ENCODE results near the gene NSG1.

The NSG1 gene

GRCh38 chr4:4427121-4427870, 40.4 kb downstream of the NSG1 start:
- H3K9me3 ChIP-seq (ENCODE audit: insufficient read depth, low read depth, low read length), result no peaks in the 10 kb centered on the region
- H3K9ac ChIP-seq (ENCODE audit: low read depth, low read length, poor library complexity, severe bottlenecking), result no peak overlapping the region
- TF ChIP-seq CTCF (conservative IDR thresholded peaks at IDR 0.05; ENCODE audit: low read length), result no peak
- H4K20me1 ChIP-seq (ENCODE audit: insufficient read depth, low read length, poor library complexity, severe bottlenecking), result no peaks in the 10 kb centered on the region
- H3K9me2 ChIP-seq (replicated peaks; ENCODE audit: low read depth, low read length), result no peaks in the 10 kb centered on the region
- H3K4me2 ChIP-seq (ENCODE audit: low read depth, low read length, poor library complexity, severe bottlenecking), result no peak overlapping the region
- no peak overlapping the region for H3K4me3 ChIP-seq (ENCODE audit: low read length, poor library complexity, severe bottlenecking)
- no peaks in the 10 kb centered on the region for H3K79me2 ChIP-seq (ENCODE audit: insufficient read depth, low read length)
- H3K4me1 ChIP-seq (ENCODE audit: insufficient read depth, low read length, poor library complexity, severe bottlenecking), result peaks cover 3% of the 10 kb centered on the region
- H3F3A ChIP-seq (ENCODE audit: low read depth), result no peaks in the 10 kb centered on the region
- H2AFZ ChIP-seq (ENCODE audit: low read length), result no peak overlapping the region
- H3K27me3 ChIP-seq (ENCODE audit: insufficient read depth, low read length, poor library complexity, severe bottlenecking), result no peaks in the 10 kb centered on the region
- H3K36me3 ChIP-seq (ENCODE audit: insufficient read depth, low read length), result peaks cover 4% of the 10 kb centered on the region; the same call in 1 of the 2 replicates

- Histone ChIP-seq H3K9me3 (ENCODE audit: insufficient read depth, low read depth, low read length) (no peaks in the 10 kb centered on the region), H3K4me2 (ENCODE audit: low read depth, low read length, poor library complexity, severe bottlenecking) (no peak overlapping the region), H4K20me1 (ENCODE audit: insufficient read depth, low read length, poor library complexity, severe bottlenecking) (no peaks in the 10 kb centered on the region), H3K9ac (ENCODE audit: low read depth, low read length, poor library complexity, severe bottlenecking) (no peak overlapping the region), H3K79me2 (ENCODE audit: insufficient read depth, low read length) (no peaks in the 10 kb centered on the region), H3K4me1 (ENCODE audit: insufficient read depth, low read length, poor library complexity, severe bottlenecking) (peaks cover 3% of the 10 kb centered on the region), H3K4me3 (ENCODE audit: low read length, poor library complexity, severe bottlenecking) (no peak overlapping the region), H2AFZ (ENCODE audit: low read length) (no peak overlapping the region), H3K36me3 (ENCODE audit: insufficient read depth, low read length) (peaks cover 10% of the 10 kb centered on the region; the same call in 1 of the 2 replicates), H3F3A (ENCODE audit: low read depth) (no peaks in the 10 kb centered on the region), H3K9me2 (replicated peaks; ENCODE audit: low read depth, low read length) (no peaks in the 10 kb centered on the region), H3K27me3 (ENCODE audit: insufficient read depth, low read length, poor library complexity, severe bottlenecking) (no peaks in the 10 kb centered on the region)
- TF ChIP-seq EZH2phosphoT487 (IDR thresholded peaks at IDR 0.05; ENCODE audit: borderline replicate concordance) (no peak), CTCF (conservative IDR thresholded peaks at IDR 0.05; ENCODE audit: low read length) (no peak)
Measured at GRCh38 chr4:4427886-4428285, 41.0 kb downstream of the NSG1 start.

GRCh38 chr4:4428966-4429875, 42.3 kb downstream of the NSG1 start:
- Histone ChIP-seq H3K36me3 (ENCODE audit: insufficient read depth, low read length) (peaks cover 13% of the 10 kb centered on the region; the same call in 1 of the 2 replicates), H3K79me2 (ENCODE audit: insufficient read depth, low read length) (no peaks in the 10 kb centered on the region), H3K4me3 (ENCODE audit: low read length, poor library complexity, severe bottlenecking) (no peak overlapping the region), H2AFZ (ENCODE audit: low read length) (no peak overlapping the region), H3K4me2 (ENCODE audit: low read depth, low read length, poor library complexity, severe bottlenecking) (no peak overlapping the region), H3K9ac (ENCODE audit: low read depth, low read length, poor library complexity, severe bottlenecking) (no peak overlapping the region), H3K27me3 (ENCODE audit: insufficient read depth, low read length, poor library complexity, severe bottlenecking) (no peaks in the 10 kb centered on the region), H3K9me3 (ENCODE audit: insufficient read depth, low read depth, low read length) (no peaks in the 10 kb centered on the region), H4K20me1 (ENCODE audit: insufficient read depth, low read length, poor library complexity, severe bottlenecking) (no peaks in the 10 kb centered on the region), H3F3A (ENCODE audit: low read depth) (no peaks in the 10 kb centered on the region), H3K4me1 (ENCODE audit: insufficient read depth, low read length, poor library complexity, severe bottlenecking) (peaks cover 3% of the 10 kb centered on the region), H3K9me2 (replicated peaks; ENCODE audit: low read depth, low read length) (no peaks in the 10 kb centered on the region)
- TF ChIP-seq EZH2phosphoT487 (IDR thresholded peaks at IDR 0.05; ENCODE audit: borderline replicate concordance) (no peak), CTCF (conservative IDR thresholded peaks at IDR 0.05; ENCODE audit: low read length) (no peak)
